Measurements from ENCODE around the gene SPATA13. TPM values are rescaled to one million over a fixed set of nuclear protein-coding genes. Genes with fewer than 3 reads are reported as not detected.

SPATA13 gene
- total RNA-seq, 4 donors from 2014 or later, result 20.0 to 47.4 (median 27.6) TPM

DNA sequence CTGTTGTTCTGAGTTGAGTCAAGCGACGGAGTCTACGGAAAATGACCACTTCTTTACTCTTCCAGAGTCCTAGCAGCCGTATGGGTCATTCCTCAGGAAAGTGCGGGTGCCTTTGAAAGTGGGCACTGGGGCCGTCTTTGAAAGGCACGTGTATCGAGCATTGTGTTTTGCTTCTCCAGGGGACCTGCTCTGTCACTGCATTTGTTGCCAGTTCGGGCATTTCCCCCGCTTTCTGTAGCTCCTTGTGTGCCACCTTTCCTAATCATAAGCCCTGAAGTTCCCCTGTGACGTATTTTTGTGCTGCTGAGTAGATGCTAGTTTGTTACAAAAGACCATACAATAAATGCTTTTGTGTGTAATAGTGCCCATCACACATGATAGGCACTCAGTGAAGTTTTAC lies 24.4 kb downstream of the SPATA13 start:
- Histone ChIP-seq H3K27ac (no peak overlapping the region), H3K9me3 (no peaks in the 10 kb centered on the region), H3K27me3 (no peaks in the 10 kb centered on the region), H3K36me3 (no peaks in the 10 kb centered on the region), H3K4me3 (no peak overlapping the region), H3K4me1 (no peaks in the 10 kb centered on the region)
- DNase-seq, result no peak
- intact Hi-C loops (cut with DNase I; ENCODE audit: low total_unique reads), result no loop called here
- TF ChIP-seq CTCF (IDR thresholded peaks at IDR 0.05) (no peak), POLR2A (IDR thresholded peaks at IDR 0.05) (no peak)

- TF ChIP-seq POLR2A (IDR thresholded peaks at IDR 0.05), result no peak
- no peak for TF ChIP-seq CTCF (IDR thresholded peaks at IDR 0.05)
- no peaks in the 10 kb centered on the region for H3K4me1 ChIP-seq
- no peak overlapping the region for H3K4me3 ChIP-seq
- no peaks in the 10 kb centered on the region for H3K36me3 ChIP-seq
- no peaks in the 10 kb centered on the region for H3K9me3 ChIP-seq
- no peak overlapping the region for H3K27ac ChIP-seq
- no peak for DNase-seq
- intact Hi-C loops (cut with DNase I; ENCODE audit: low total_unique reads), result no loop called here
- no peaks in the 10 kb centered on the region for H3K27me3 ChIP-seq
Observed at GRCh38 chr13:24185591-24186232, 25.2 kb downstream of the SPATA13 start.

GRCh38 chr13:24187185-24187584 lies 26.7 kb downstream of the SPATA13 start:
- Histone ChIP-seq H3K27me3 (no peaks in the 10 kb centered on the region), H3K4me3 (no peak overlapping the region), H3K27ac (no peak overlapping the region), H3K36me3 (no peaks in the 10 kb centered on the region), H3K9me3 (no peaks in the 10 kb centered on the region), H3K4me1 (no peaks in the 10 kb centered on the region)
- intact Hi-C loops (cut with DNase I; ENCODE audit: low total_unique reads), result no loop called here
- TF ChIP-seq CTCF (IDR thresholded peaks at IDR 0.05) (no peak), POLR2A (IDR thresholded peaks at IDR 0.05) (no peak)
- no peak for DNase-seq

DNA sequence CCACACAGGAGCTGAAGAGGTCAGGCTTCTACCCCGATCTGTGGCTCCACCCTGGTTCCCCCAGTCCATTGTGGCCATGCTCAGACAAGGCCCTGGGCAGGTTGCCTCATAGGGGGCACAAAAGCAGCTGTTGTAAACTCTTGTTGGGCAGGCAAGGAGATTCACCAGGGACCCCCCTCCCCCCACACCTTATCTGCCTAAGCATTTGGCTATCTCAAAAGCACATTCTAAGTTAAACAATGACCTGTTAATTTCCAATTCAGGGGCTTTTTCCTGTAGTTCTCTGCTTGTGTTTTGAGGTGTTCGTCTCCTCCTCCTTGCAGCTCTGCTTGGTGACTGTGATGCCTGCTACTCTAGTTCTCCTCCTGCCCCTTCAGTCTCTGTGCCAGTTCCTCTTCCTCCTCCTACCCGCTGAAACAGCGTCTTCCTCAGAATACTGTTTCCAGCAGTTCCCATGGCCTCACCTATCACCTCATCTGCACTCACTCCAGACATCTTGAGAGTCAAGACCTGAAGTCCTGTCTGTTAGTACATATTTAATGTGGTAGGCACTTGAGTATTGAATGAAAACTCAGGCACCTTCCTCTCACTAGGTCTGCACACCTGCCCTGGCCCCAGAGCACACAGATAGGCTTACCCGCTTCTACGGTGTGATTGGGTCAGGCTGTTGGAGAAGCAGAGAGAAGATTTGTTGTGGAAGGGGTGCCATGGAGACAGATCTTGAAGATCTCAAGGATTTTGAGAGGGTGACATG lies 31.7 kb downstream of the SPATA13 start:
- no peaks in the 10 kb centered on the region for H3K36me3 ChIP-seq
- no peaks in the 10 kb centered on the region for H3K4me1 ChIP-seq
- no peak overlapping the region for H3K27ac ChIP-seq
- intact Hi-C loops (cut with DNase I; ENCODE audit: low total_unique reads), result no loop called here
- no peaks in the 10 kb centered on the region for H3K9me3 ChIP-seq
- H3K4me3 ChIP-seq, result no peak overlapping the region
- H3K27me3 ChIP-seq, result no peaks in the 10 kb centered on the region
- no peak for DNase-seq
- TF ChIP-seq POLR2A (IDR thresholded peaks at IDR 0.05), result no peak
- TF ChIP-seq CTCF (IDR thresholded peaks at IDR 0.05), result no peak

DNA sequence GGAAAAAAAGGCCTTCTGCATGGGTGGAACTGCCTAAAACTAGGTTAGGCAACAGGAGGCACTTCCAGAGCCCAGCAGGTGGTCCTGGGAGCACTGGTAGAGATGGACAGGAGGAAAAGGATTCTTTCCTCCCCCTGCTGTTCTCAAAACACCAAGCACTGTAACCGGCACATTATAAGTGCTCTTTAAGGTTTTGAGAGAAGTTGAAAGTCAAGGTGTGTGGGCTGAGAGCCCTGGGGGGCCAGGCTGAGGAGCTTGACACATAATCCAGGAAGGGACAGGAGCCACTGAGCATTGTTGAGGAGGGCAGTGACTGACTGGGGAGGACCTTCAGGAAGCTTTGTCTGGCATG lies 32.3 kb downstream of the SPATA13 start:
- no peak overlapping the region for H3K27ac ChIP-seq
- TF ChIP-seq POLR2A (IDR thresholded peaks at IDR 0.05) (no peak), CTCF (IDR thresholded peaks at IDR 0.05) (no peak)
- no peaks in the 10 kb centered on the region for H3K27me3 ChIP-seq
- H3K4me1 ChIP-seq, result no peaks in the 10 kb centered on the region
- intact Hi-C loops (cut with DNase I; ENCODE audit: low total_unique reads), result no loop called here
- no peaks in the 10 kb centered on the region for H3K36me3 ChIP-seq
- no peaks in the 10 kb centered on the region for H3K9me3 ChIP-seq
- no peak for DNase-seq
- H3K4me3 ChIP-seq, result no peak overlapping the region

All from uterus (tissue), 4 donors.